Activated naive CD8-positive, alpha-beta T cell treated with anti-CD3 and anti-CD28 coated beads, Interleukin-2, amount 50 U/mL, for 24 hours (primary cell): ENCODE results near the gene LRIG3.

Experiments
- ATAC-seq: fragments of 150-1000 bp; cut with Tn5 transposase; one replicate; pipeline ENCODE4 v1.10.0; 2021
- DNase-seq: peaks from one replicate; pipeline ENCODE4 v3.0.0; 2021
- H3K27ac Mint-ChIP-seq: one replicate; pipeline ENCODE4 v1.8.0; 2021; ENCODE audit warnings: mild to moderate bottlenecking, mixed read lengths
- H3K27me3 Mint-ChIP-seq: one replicate; pipeline ENCODE4 v1.8.0; 2021; ENCODE audit warnings: mixed read lengths
- H3K36me3 Mint-ChIP-seq: one replicate; pipeline ENCODE4 v1.8.0; 2021; ENCODE audit warnings: low read depth, mixed read lengths
- H3K4me1 Mint-ChIP-seq: one replicate; pipeline ENCODE4 v1.8.0; 2021; ENCODE audit warnings: mixed read lengths
- H3K4me3 Mint-ChIP-seq: one replicate; pipeline ENCODE4 v1.8.0; 2021; ENCODE audit warnings: mild to moderate bottlenecking, moderate library complexity, mixed read lengths
- H3K9me3 Mint-ChIP-seq: one replicate; pipeline ENCODE4 v1.8.0; 2021; ENCODE audit warnings: mixed read lengths

LRIG3 gene, protein sequence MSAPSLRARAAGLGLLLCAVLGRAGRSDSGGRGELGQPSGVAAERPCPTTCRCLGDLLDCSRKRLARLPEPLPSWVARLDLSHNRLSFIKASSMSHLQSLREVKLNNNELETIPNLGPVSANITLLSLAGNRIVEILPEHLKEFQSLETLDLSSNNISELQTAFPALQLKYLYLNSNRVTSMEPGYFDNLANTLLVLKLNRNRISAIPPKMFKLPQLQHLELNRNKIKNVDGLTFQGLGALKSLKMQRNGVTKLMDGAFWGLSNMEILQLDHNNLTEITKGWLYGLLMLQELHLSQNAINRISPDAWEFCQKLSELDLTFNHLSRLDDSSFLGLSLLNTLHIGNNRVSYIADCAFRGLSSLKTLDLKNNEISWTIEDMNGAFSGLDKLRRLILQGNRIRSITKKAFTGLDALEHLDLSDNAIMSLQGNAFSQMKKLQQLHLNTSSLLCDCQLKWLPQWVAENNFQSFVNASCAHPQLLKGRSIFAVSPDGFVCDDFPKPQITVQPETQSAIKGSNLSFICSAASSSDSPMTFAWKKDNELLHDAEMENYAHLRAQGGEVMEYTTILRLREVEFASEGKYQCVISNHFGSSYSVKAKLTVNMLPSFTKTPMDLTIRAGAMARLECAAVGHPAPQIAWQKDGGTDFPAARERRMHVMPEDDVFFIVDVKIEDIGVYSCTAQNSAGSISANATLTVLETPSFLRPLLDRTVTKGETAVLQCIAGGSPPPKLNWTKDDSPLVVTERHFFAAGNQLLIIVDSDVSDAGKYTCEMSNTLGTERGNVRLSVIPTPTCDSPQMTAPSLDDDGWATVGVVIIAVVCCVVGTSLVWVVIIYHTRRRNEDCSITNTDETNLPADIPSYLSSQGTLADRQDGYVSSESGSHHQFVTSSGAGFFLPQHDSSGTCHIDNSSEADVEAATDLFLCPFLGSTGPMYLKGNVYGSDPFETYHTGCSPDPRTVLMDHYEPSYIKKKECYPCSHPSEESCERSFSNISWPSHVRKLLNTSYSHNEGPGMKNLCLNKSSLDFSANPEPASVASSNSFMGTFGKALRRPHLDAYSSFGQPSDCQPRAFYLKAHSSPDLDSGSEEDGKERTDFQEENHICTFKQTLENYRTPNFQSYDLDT

DNA sequence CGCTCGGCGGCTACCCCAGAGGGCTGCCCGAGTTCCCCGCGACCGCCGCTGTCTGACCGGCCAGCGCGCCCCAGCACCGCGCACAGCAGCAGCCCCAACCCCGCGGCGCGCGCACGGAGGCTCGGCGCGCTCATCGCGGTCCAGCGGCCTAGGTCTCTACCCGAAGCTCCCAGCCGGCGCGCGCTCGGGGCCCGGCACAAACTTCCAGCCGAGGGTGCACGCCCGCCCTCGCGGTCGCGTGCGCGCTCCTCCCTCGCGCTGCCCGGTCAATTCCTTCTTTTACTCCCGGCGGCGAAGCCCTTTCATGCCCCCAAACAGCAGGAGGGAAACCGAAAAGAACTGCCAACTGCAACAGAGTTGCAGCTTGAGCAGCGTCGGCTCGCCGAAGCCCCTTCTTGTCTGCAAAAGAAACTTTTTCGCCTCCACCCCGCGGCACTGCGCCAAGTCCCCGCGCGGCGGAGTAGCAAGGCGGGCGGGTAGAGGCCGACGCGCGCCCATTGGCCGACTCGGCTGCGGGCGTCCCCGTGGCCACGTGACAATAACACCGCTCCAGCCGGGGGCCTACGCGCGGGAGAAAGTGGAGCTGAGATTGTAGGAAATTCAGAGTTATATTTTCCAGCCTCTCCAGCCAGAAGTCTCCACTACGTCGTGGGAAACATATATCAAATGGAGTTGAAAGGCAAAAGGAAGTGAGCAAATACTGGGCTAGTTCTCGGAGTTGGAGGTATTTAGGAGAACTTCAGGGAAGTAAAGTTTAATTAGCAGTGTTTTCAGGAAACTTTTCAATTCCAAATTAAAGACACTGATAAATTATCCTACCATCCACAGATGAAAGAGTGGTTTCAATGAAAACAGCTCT lies at the start of gene LRIG3:
LRIG3 (minus strand) TSS at position 403 of the 859 bp plus-strand sequence; CDS start at position 134, 269 bp downstream.
- Mint-ChIP-seq H3K36me3 (no peaks in the 10 kb centered on the region), H3K27ac (no peak within 1 kb of the TSS), H3K27me3 (peaks cover 35% of the 10 kb centered on the region), H3K4me1 (peaks cover 8% of the 10 kb centered on the region), H3K9me3 (no peaks in the 10 kb centered on the region), H3K4me3 (peak within 1 kb of the TSS; percentile 54)
- ATAC-seq (peak; percentile 54), DNase-seq (peak; percentile 11)

DNA sequence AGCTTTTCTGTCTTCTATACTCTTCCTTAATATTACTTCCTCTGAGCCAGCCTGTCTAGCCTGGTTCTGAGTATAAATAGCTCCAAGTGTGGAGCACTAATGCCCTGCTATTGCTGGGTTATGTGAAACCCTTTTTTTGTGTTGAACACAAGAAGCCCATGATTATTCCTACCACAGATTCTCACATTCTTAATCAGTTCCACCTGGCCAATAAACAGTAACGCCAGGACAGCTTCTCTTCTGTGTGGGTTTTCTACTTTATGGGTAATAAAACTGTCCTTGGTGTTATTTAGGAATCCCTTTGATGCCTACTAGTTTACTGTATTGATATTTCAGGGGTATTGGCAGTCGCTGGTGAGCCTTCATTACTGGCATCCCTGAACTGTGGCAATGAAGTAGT lies 48.9 kb upstream of the LRIG3 start:
- no peaks in the 10 kb centered on the region for H3K36me3 Mint-ChIP-seq
- no peaks in the 10 kb centered on the region for H3K27me3 Mint-ChIP-seq
- ATAC-seq (no peak), DNase-seq (no peak)
- no peak overlapping the region for H3K4me3 Mint-ChIP-seq
- H3K27ac Mint-ChIP-seq = no peak overlapping the region
- peaks cover 5% of the 10 kb centered on the region for H3K9me3 Mint-ChIP-seq
- no peaks in the 10 kb centered on the region for H3K4me1 Mint-ChIP-seq

DNA sequence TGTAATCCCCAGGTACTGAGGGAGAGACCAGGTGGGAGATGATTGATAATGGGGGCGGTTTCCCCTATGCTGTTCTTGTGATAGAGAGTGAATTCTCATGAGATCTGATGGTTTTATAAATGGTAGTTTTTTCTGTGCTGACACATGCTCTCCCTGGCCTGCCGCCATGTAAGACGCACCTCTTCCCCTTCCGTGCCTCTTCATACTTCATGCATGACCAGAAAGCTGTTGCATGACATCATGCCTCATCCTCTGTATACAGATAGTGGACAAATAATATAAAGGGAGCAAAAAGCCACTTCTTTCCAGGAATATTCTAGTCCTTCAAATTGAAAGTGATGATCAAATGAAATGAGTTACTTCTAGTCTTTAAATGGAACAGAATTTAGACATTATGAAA lies 47.3 kb upstream of the LRIG3 start:
- H3K27ac Mint-ChIP-seq = no peak overlapping the region
- DNase-seq (no peak), ATAC-seq (no peak)
- H3K27me3 Mint-ChIP-seq = no peaks in the 10 kb centered on the region
- no peak overlapping the region for H3K4me3 Mint-ChIP-seq
- H3K36me3 Mint-ChIP-seq = no peaks in the 10 kb centered on the region
- H3K9me3 Mint-ChIP-seq = peaks cover 10% of the 10 kb centered on the region
- H3K4me1 Mint-ChIP-seq = no peaks in the 10 kb centered on the region

DNA sequence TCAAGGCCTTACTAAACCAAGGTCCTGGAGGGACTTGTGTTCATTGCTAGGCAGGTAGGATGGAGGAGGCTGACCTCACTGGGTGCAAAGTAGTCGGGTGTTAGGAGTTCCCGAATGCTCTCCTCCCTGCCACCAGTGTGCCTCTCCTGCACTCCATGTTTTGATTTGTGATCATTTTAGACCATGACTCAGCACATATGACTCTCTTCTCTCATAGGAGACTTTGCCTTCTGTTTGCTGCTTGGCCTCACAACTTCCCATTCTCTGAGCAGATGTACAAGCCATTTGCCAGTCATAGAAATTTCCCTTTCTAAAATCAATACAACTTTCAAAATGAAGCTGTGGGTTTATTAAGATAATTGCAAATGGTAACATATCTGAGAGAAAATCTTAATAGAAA lies 46.6 kb upstream of the LRIG3 start:
- no peaks in the 10 kb centered on the region for H3K4me1 Mint-ChIP-seq
- H3K9me3 Mint-ChIP-seq = peaks cover 10% of the 10 kb centered on the region
- no peaks in the 10 kb centered on the region for H3K36me3 Mint-ChIP-seq
- DNase-seq = no peak
- ATAC-seq = no peak
- H3K27me3 Mint-ChIP-seq = no peaks in the 10 kb centered on the region
- H3K27ac Mint-ChIP-seq = no peak overlapping the region
- H3K4me3 Mint-ChIP-seq = no peak overlapping the region

DNA sequence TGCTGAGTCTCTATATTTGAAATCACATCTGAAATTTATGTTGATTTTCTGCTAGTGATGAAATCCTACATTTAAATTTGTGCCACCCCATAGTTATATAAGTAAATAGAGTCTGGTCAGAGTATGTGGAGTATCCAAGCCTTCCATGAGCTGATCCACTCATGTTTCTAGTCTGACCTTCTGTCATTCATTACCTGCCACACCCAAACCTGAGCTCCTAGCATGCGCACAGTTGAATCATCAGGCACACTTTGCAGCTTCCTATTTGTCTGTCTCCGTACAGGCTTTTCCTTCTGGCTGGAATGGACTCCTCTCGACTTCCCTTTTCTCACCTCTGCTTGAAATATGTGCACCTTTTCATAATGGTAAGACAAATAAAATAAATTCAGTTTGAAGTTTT lies 45.3 kb upstream of the LRIG3 start:
- Mint-ChIP-seq H3K4me3 (no peak overlapping the region), H3K9me3 (peaks cover 10% of the 10 kb centered on the region), H3K27ac (no peak overlapping the region), H3K36me3 (no peaks in the 10 kb centered on the region), H3K27me3 (no peaks in the 10 kb centered on the region), H3K4me1 (no peaks in the 10 kb centered on the region)
- ATAC-seq (no peak), DNase-seq (no peak)

DNA sequence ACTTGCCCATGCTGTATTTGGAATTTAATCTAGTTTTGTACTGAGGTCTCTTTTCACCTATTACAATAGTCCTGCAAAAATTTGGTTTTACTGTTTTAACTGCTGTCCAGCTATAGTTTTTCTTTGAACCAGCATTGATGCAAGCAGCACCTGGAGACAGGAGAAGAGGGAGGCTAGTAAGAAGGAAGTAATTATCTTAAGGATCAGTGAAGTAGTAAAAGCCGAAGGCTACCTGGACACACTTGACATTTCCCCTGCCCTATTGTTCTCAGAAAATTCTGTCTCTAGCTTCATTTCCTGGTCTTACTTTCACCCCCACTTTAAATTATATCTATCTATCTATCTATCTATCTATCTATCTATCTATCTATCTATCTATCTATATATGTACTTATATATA lies 43.5 kb upstream of the LRIG3 start:
- DNase-seq = no peak
- Mint-ChIP-seq H3K36me3 (no peaks in the 10 kb centered on the region), H3K4me1 (no peaks in the 10 kb centered on the region), H3K27me3 (no peaks in the 10 kb centered on the region), H3K27ac (no peak overlapping the region), H3K4me3 (no peak overlapping the region), H3K9me3 (peaks cover 10% of the 10 kb centered on the region)
- ATAC-seq = no peak

DNA sequence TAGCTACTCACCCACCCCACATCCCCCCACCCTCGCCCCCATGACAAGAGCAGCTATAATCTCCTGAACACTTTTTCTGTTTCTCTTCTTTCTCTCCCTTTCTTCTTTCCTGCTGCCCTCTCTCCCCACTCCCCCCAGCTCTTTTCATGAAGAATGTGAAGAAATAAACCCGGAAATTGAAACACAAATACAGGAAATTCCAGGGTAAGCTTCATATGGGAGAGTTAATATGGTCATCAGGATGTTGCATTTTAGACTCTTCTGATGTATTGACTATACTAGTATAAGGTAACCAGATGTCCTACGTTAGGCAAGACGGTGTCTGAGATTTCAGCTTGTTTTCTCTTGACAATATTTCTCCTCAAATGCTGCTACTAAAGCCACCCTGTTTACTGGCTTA lies 41.6 kb upstream of the LRIG3 start:
- no peak overlapping the region for H3K4me3 Mint-ChIP-seq
- H3K27ac Mint-ChIP-seq = no peak overlapping the region
- H3K27me3 Mint-ChIP-seq = no peaks in the 10 kb centered on the region
- ATAC-seq (no peak), DNase-seq (no peak)
- no peaks in the 10 kb centered on the region for H3K4me1 Mint-ChIP-seq
- H3K9me3 Mint-ChIP-seq = peaks cover 4% of the 10 kb centered on the region
- H3K36me3 Mint-ChIP-seq = no peaks in the 10 kb centered on the region

DNA sequence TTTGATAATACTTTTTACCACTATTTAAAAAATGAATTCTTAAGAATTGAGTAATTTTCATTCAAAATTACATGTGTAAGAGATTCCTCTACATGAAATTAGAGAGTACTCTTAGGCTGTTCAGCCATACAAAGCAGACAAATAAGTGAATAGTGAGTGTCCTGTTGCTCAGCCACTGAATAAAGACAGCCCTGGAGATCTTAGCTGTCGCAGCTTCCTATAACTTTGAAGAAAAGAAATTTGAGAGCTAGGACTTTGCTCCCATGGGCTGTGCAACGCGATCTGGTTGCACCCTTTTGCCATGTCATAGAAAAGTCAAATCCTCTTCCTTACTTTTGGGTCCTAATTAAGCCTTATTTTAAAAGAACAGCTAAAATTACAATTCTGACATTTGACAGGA lies 40.9 kb upstream of the LRIG3 start:
- Mint-ChIP-seq H3K4me3 (no peak overlapping the region), H3K36me3 (no peaks in the 10 kb centered on the region), H3K27me3 (no peaks in the 10 kb centered on the region), H3K4me1 (no peaks in the 10 kb centered on the region), H3K9me3 (peaks cover 4% of the 10 kb centered on the region), H3K27ac (no peak overlapping the region)
- no peak for ATAC-seq
- DNase-seq = no peak

DNA sequence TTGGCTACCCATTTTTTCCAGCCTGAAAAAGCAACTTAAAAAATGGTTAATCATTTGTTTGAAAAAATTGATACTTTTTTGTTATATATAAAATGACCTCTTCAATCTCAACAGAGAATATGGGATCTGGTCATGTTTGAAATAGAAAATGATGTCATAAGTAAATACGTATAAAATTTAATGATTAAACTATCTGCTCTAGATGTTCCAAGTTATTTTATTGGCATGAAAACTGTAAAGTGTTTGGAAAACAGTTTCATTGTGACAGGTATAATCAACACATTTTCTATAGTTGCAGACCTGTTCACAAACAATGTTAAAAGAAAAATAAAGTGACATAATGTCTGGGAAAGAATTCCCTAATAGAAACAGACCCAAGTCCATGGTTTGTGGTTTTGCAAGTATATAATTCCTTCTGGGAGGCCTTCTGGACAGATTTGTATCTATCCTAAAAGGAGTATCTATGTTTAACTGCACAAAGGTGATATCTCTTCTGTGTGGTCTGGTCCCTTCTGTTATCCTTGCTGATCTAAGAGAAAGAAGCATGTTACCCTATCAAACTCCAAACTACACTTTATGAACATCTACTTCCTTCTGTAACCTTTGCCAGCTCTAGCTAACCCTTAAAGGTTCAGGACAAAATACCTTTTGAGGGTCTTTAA lies 39.5 kb upstream of the LRIG3 start:
- Mint-ChIP-seq H3K4me1 (no peaks in the 10 kb centered on the region), H3K4me3 (no peak overlapping the region), H3K36me3 (no peaks in the 10 kb centered on the region), H3K27ac (no peak overlapping the region), H3K9me3 (peaks cover 4% of the 10 kb centered on the region), H3K27me3 (no peaks in the 10 kb centered on the region)
- DNase-seq (no peak), ATAC-seq (no peak)

DNA sequence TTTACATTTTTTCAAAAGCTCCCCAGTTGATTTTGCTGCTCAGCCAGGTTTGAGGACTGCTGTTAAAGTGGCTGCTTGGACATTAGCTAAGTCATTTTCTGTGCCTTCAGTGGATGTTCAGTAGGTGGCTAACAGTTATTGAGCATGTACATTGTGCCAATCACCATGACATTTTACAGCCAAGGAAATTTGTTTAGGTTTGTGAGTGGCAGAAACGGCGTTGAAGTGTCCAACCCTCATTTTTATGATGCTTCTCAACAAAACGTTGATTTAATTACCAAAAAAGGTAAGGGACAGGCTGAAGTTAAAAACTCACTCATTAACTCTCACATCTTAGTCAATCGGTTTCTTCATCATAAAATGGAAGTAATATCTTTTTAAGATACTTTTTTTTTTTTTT lies 37.0 kb upstream of the LRIG3 start:
- no peak for DNase-seq
- Mint-ChIP-seq H3K36me3 (no peaks in the 10 kb centered on the region), H3K27me3 (no peaks in the 10 kb centered on the region), H3K4me3 (no peak overlapping the region), H3K9me3 (no peaks in the 10 kb centered on the region), H3K4me1 (no peaks in the 10 kb centered on the region), H3K27ac (no peak overlapping the region)
- no peak for ATAC-seq

DNA sequence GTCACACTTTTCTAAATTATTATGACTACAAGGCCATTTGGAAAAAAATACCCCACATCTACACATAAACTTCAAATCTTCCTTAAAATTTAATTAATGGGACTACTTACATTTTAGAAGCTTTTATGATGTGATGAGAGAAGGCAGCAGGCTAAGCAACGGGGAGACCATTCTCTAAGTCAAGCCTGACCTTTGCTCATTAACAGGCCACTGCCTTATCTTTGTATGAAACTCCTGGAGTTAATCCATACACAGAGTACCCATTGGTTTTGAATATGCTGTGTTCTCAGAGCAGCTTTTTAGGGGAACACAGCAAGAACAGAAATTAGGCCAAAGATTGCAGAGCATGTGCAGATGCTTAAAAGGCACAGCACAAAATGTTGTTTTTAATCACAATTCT lies 35.5 kb upstream of the LRIG3 start:
- Mint-ChIP-seq H3K4me3 (no peak overlapping the region), H3K4me1 (no peaks in the 10 kb centered on the region), H3K9me3 (no peaks in the 10 kb centered on the region), H3K27me3 (no peaks in the 10 kb centered on the region), H3K27ac (no peak overlapping the region), H3K36me3 (no peaks in the 10 kb centered on the region)
- no peak for ATAC-seq
- no peak for DNase-seq

DNA sequence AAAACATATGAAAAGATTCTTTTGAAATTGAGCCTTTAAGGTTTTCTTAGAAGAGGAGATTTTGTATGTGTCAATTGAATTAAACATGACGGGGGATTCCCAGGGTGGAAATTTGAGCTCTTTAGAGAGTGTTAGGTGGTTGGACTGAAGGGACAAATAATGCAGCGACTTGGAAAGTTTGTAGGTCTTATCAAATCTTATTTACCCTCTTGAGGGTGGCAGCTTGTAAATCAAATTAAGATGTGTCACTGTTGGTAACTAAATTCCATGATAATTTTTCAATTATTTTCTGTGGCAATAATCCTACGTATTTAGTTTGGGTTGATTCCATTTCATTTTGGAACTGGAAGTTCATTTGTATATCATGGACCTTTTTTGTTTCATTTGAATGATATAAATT lies 33.7 kb upstream of the LRIG3 start:
- Mint-ChIP-seq H3K27ac (no peak overlapping the region), H3K4me3 (no peak overlapping the region), H3K36me3 (no peaks in the 10 kb centered on the region), H3K9me3 (peaks cover 4% of the 10 kb centered on the region), H3K4me1 (no peaks in the 10 kb centered on the region), H3K27me3 (no peaks in the 10 kb centered on the region)
- no peak for ATAC-seq
- no peak for DNase-seq

DNA sequence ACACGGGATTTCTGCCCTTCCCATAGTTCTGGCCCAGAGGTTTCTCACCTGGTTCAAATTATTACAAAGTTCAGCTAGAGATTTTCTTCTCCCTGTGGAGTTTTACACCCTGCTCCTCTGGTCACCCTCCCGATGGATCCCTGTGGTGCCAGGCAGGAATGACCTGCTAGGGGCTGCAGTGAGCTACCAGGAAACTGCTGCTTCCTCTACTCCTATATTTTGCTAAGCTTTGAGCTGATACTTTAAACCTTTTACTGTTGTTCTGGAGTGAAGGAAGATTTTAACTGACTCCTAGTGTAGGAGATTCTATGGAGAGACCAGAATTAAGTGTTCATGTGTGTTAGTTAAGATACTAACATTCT lies 30.4 kb upstream of the LRIG3 start:
- no peaks in the 10 kb centered on the region for H3K4me1 Mint-ChIP-seq
- DNase-seq (no peak), ATAC-seq (no peak)
- H3K36me3 Mint-ChIP-seq = no peaks in the 10 kb centered on the region
- no peak overlapping the region for H3K27ac Mint-ChIP-seq
- no peaks in the 10 kb centered on the region for H3K27me3 Mint-ChIP-seq
- H3K9me3 Mint-ChIP-seq = peaks cover 26% of the 10 kb centered on the region
- H3K4me3 Mint-ChIP-seq = no peak overlapping the region
